H1 (cell line): ENCODE measurements around the gene HRH1. TPM values are rescaled to one million over a fixed set of nuclear protein-coding genes. Genes with fewer than 3 reads are reported as not detected.

ENCODE experiments used
- CTCF ChIA-PET: fragments of 300-600 bp; sonication (Branson Sonifier 250); formaldehyde crosslinking; loops from one replicate; lab custom pipeline; 2021; ENCODE audit not compliant: partially characterized antibody; lab: Charles Lee
- POLR2A ChIA-PET: fragments of 300-600 bp; sonication (Branson Sonifier 250); formaldehyde crosslinking; loops from one replicate; lab custom pipeline; 2021; ENCODE audit warnings: inconsistent platforms; ENCODE audit not compliant: partially characterized antibody; lab: Charles Lee
- DNase-seq, 2 experiments: peaks; one replicate each; pipeline versions ENCODE4 v3.0.0 to v3.0.0-alpha.2; 2010 to 2022; ENCODE audit warnings: low spot score in 2 of 2, low read depth in 1 of 2, mixed read lengths in 1 of 2
- FAIRE-seq: peaks from 2 replicates; lab custom pipeline; 2011; peaks lifted over from hg19 to GRCh38; lab: Jason Lieb, UNC
- H2AFZ ChIP-seq: 2 replicates; pipeline ENCODE4 v1.8.1; 2012; ENCODE audit warnings: low read length, inconsistent platforms
- H2AK5ac ChIP-seq: 2 replicates; pipeline ENCODE4 v1.6.1; 2013; ENCODE audit warnings: low read depth, low read length
- H2BK120ac ChIP-seq: replicated peaks from 2 replicates; pipeline ENCODE3; 2013; ENCODE audit warnings: low read depth, low read length, inconsistent platforms
- H2BK12ac ChIP-seq: 2 replicates; pipeline ENCODE4 v1.6.1; 2013; ENCODE audit warnings: low read depth, low read length
- H2BK15ac ChIP-seq: 2 replicates; pipeline ENCODE4 v1.6.1; 2013; ENCODE audit warnings: low read length
- H2BK20ac ChIP-seq: 2 replicates; pipeline ENCODE4 v1.6.1; 2013; ENCODE audit warnings: low read length
- H2BK5ac ChIP-seq: 2 replicates; pipeline ENCODE4 v1.6.1; 2013; ENCODE audit warnings: low read depth, low read length
- H3K14ac ChIP-seq: 2 replicates; pipeline ENCODE4 v1.6.1; 2013; ENCODE audit warnings: inconsistent platforms; ENCODE audit not compliant: insufficient read length
- H3K18ac ChIP-seq: 2 replicates; pipeline ENCODE4 v1.6.1; 2013; ENCODE audit warnings: low read length; ENCODE audit errors: extremely low read depth
- H3K23ac ChIP-seq: 2 replicates; pipeline ENCODE4 v1.6.1; 2013; ENCODE audit warnings: inconsistent platforms; ENCODE audit not compliant: insufficient read length
- H3K23me2 ChIP-seq: 2 replicates; pipeline ENCODE4 v1.6.1; 2013; ENCODE audit warnings: low read depth, low read length
- H3K27ac ChIP-seq: 2 replicates; pipeline ENCODE4 v1.6.1; 2011; ENCODE audit warnings: low read depth, low read length, inconsistent platforms
- H3K27me3 ChIP-seq, 4 experiments: replicated peaks in 1 of 4; 1 replicate in 1 of 4; 2 replicates in 3 of 4; pipeline versions ENCODE4 v1.6.1 to v1.8.1; 2011 to 2013; ENCODE audit warnings: low read length in 3 of 4, mild to moderate bottlenecking in 3 of 4, inconsistent platforms in 2 of 4, mixed read lengths in 2 of 4, moderate library complexity in 1 of 4; ENCODE audit not compliant: control insufficient read depth in 3 of 4, insufficient read depth in 3 of 4; ENCODE audit errors: extremely low read depth in 1 of 4
- H3K36me3 ChIP-seq, 4 experiments: 2 replicates each; pipeline versions ENCODE4 v1.6.1 to v1.8.1; 2011 to 2013; ENCODE audit warnings: mild to moderate bottlenecking in 4 of 4, low read length in 3 of 4, moderate library complexity in 2 of 4, control low read depth in 1 of 4, inconsistent platforms in 1 of 4; ENCODE audit not compliant: insufficient read depth in 4 of 4, control insufficient read depth in 2 of 4
- H3K4ac ChIP-seq: replicated peaks from 2 replicates; pipeline ENCODE3; 2013; ENCODE audit warnings: low read length, low read depth, mixed read lengths, inconsistent platforms; ENCODE audit not compliant: insufficient read length
- H3K4me1 ChIP-seq, 4 experiments: replicated peaks in 1 of 4; 1 replicate in 1 of 4; 2 replicates in 3 of 4; pipeline versions ENCODE4 v1.6.1 to v1.8.1; 2011 to 2013; ENCODE audit warnings: low read length in 3 of 4, inconsistent platforms in 2 of 4, mixed read lengths in 1 of 4; ENCODE audit not compliant: insufficient read depth in 4 of 4, control insufficient read depth in 3 of 4
- H3K4me2 ChIP-seq, 2 experiments: 2 replicates each; pipeline versions ENCODE4 v1.6.1 to v1.8.1; 2011 to 2013; ENCODE audit warnings: low read depth in 2 of 2, low read length in 2 of 2, control low read depth in 1 of 2, inconsistent platforms in 1 of 2, mild to moderate bottlenecking in 1 of 2; ENCODE audit not compliant: insufficient read depth in 1 of 2
- H3K4me3 ChIP-seq, 4 experiments: fragments of 200-600, 300-600 bp in 1 of 4; sonication (generic), shearing (Covaris generic), sonication (Bioruptor Twin) in 1 of 4; 2 replicates each; pipeline versions ENCODE4 v1.5.1 to v1.8.1; 2011 to 2016; ENCODE audit warnings: low read length in 4 of 4, low read depth in 3 of 4, control low read depth in 2 of 4, inconsistent platforms in 2 of 4, mild to moderate bottlenecking in 2 of 4, mixed read lengths in 1 of 4, moderate library complexity in 1 of 4; ENCODE audit not compliant: insufficient read depth in 2 of 4; ENCODE audit errors: extremely low read depth in 1 of 4
- H3K56ac ChIP-seq: replicated peaks from 2 replicates; pipeline ENCODE3; 2013; ENCODE audit warnings: low read depth, mild to moderate bottlenecking, mixed read lengths, low read length, inconsistent platforms; ENCODE audit not compliant: insufficient read length
- H3K79me1 ChIP-seq: 2 replicates; pipeline ENCODE4 v1.6.1; 2013; ENCODE audit warnings: low read depth, low read length, control low read depth
- H3K79me2 ChIP-seq, 2 experiments: 2 replicates each; pipeline versions ENCODE4 v1.6.1 to v1.8.1; 2012 to 2013; ENCODE audit warnings: low read length in 2 of 2, mild to moderate bottlenecking in 2 of 2, inconsistent platforms in 1 of 2; ENCODE audit not compliant: insufficient read depth in 2 of 2, control insufficient read depth in 1 of 2
- H3K9ac ChIP-seq, 4 experiments: replicated peaks in 1 of 4; 1 replicate in 1 of 4; 2 replicates in 3 of 4; pipeline versions ENCODE4 v1.6.1 to v1.8.1; 2011 to 2013; ENCODE audit warnings: low read depth in 3 of 4, low read length in 3 of 4, control low read depth in 2 of 4, mild to moderate bottlenecking in 2 of 4, moderate library complexity in 2 of 4, inconsistent platforms in 1 of 4; ENCODE audit errors: extremely low read depth in 1 of 4
- H3K9me3 ChIP-seq, 2 experiments: 2 replicates each; pipeline versions ENCODE4 v1.6.1 to v1.8.1; 2012 to 2013; ENCODE audit warnings: mild to moderate bottlenecking in 2 of 2, moderate library complexity in 2 of 2, control low read depth in 1 of 2, inconsistent platforms in 1 of 2, low read depth in 1 of 2, low read length in 1 of 2, mixed read lengths in 1 of 2; ENCODE audit not compliant: insufficient read depth in 2 of 2
- H4K20me1 ChIP-seq, 2 experiments: replicated peaks in 1 of 2; 2 replicates each; pipeline versions ENCODE3 to v1.8.1; 2011 to 2013; ENCODE audit warnings: inconsistent platforms in 2 of 2, low read length in 2 of 2, mild to moderate bottlenecking in 1 of 2; ENCODE audit not compliant: insufficient read depth in 2 of 2, control insufficient read depth in 1 of 2
- H4K5ac ChIP-seq: 2 replicates; pipeline ENCODE4 v1.6.1; 2013; ENCODE audit warnings: low read length, low read depth, mixed read lengths, inconsistent platforms; ENCODE audit not compliant: insufficient read length
- H4K8ac ChIP-seq: 2 replicates; pipeline ENCODE4 v1.8.0; 2013; ENCODE audit warnings: mild to moderate bottlenecking, moderate library complexity, low read length, inconsistent platforms; ENCODE audit not compliant: insufficient read depth; ENCODE audit errors: extremely low read depth
- H4K91ac ChIP-seq: replicated peaks from 2 replicates; pipeline ENCODE3; 2013; ENCODE audit warnings: low read length, mixed read lengths, inconsistent platforms; ENCODE audit not compliant: insufficient read length
- TEAD4 ChIP-seq: IDR thresholded peaks from 2 replicates; pipeline ENCODE4 v1.6.1; 2012; ENCODE audit warnings: low read depth, low read length, inconsistent platforms, mixed read lengths
- ZNF274 ChIP-seq: IDR thresholded peaks from 2 replicates; pipeline ENCODE4 v1.7.0; 2012; ENCODE audit warnings: low read length, borderline replicate concordance; ENCODE audit errors: extremely low read depth
- WGBS, 2 experiments: shearing (Covaris generic) in 1 of 2; methylation state at CpG; one replicate each; pipeline versions ENCODE4 v1.1.6 to v1.1.7; 2013 to 2015; ENCODE audit warnings: low lambda C conversion rate in 2 of 2, mixed read lengths in 2 of 2, inconsistent platforms in 1 of 2, low coverage in 1 of 2, missing lambda C conversion rate in 1 of 2; ENCODE audit not compliant: insufficient replicate concordance in 2 of 2, insufficient coverage in 1 of 2, insufficient read length in 1 of 2; ENCODE audit errors: extremely low coverage in 1 of 2, missing lambda C conversion rate in 1 of 2; 5-methylcytosine and 5-hydroxymethylcytosine counted together
- polyA plus RNA-seq, 7 experiments: library from polyadenylated mRNA; depleted of rRNA in 3 of 7; stranded (reverse) in 5 of 7; unstranded in 2 of 7; fragments of >200 nt in 5 of 7; fragments of 200-250 nt in 2 of 7; gene quantifications; 1 replicate in 5 of 7; 2 replicates in 1 of 7; 4 replicates in 1 of 7; pipeline versions ENCODE4 v1.2.1 to v1.2.3, GENCODE V29; 2011 to 2013; ENCODE audit warnings: missing spikeins in 2 of 7, mixed read lengths in 2 of 7
- total RNA-seq: library from RNA; stranded (reverse); fragmentation: NEBNext Ultra II Directional; extraction: Animal tissue kit (Norgen Biotek cat#: 25700); gene quantifications from 2 replicates; pipeline ENCODE4 v1.2.1, GENCODE V29; 2021

The HRH1 gene
- total and polyA plus RNA-seq, 2 of the 8 experiments (the other 6 are each of a cell fraction or from before 2014, with no cell fraction given), result 0.11 TPM; not detected in 1

- ChIA-PET CTCF (interaction anchor here (0.8 to 7.4 kb wide), 7 partner anchors 10 to 261 kb away, joined by 3 to 40 read pairs (median 4); no protein-coding TSS in a partner anchor), POLR2A (no interaction called here)
- H3K36me3 ChIP-seq, result no peaks in the 10 kb centered on the region
- H2AK5ac ChIP-seq, result no peak overlapping the region
- peak overlapping the region; percentile 51; the same call in 1 of the 2 replicates for H2AFZ ChIP-seq
- no peak overlapping the region for H4K91ac ChIP-seq
- no peak overlapping the region for H3K18ac ChIP-seq
- H3K27me3 ChIP-seq, result no peaks in the 10 kb centered on the region
- no peak overlapping the region for H2BK20ac ChIP-seq
- no peak overlapping the region for H3K23ac ChIP-seq
- H2BK120ac ChIP-seq, result no peak overlapping the region
- no peak overlapping the region for H4K5ac ChIP-seq
- no peak overlapping the region for H3K9ac ChIP-seq
- peaks cover 0 to 2% (median 0%) of the 10 kb centered on the region in 4 experiments; a peak in 4 of 7 replicates for H3K4me1 ChIP-seq
- WGBS, 2 experiments, result 72% methylated on average over 7 of the region's 7 CpGs; no CpG with 5 or more reads in 1 of the 2 experiments
- no peak overlapping the region for H2BK12ac ChIP-seq
- H2BK15ac ChIP-seq, result no peak overlapping the region
- no peaks in the 10 kb centered on the region for H4K20me1 ChIP-seq
- H3K79me1 ChIP-seq, result no peaks in the 10 kb centered on the region
- FAIRE-seq, result no peak
- no peaks in the 10 kb centered on the region for H3K23me2 ChIP-seq
- TF ChIP-seq ZNF274 (no peak), TEAD4 (no peak)
- no peak overlapping the region for H2BK5ac ChIP-seq
- H3K79me2 ChIP-seq, result no peaks in the 10 kb centered on the region
- no peaks in the 10 kb centered on the region for H3K9me3 ChIP-seq
- no peak overlapping the region for H4K8ac ChIP-seq
- H3K27ac ChIP-seq, result no peak overlapping the region
- H3K4ac ChIP-seq, result no peak overlapping the region
- H3K4me2 ChIP-seq, result no peak overlapping the region; a peak in 1 of 4 replicates
- DNase-seq, result no peak
- H3K56ac ChIP-seq, result no peak overlapping the region
- H3K14ac ChIP-seq, result no peak overlapping the region
- no peak overlapping the region for H3K4me3 ChIP-seq
Observed at GRCh38 chr3:11201251-11202019, 47.1 kb downstream of the HRH1 start.
